ENCODE results near the gene TMEM30A.
A peak's percentile ranks its signal among the peaks of the same experiment; 100 is the strongest.

TMEM30A gene

DNA sequence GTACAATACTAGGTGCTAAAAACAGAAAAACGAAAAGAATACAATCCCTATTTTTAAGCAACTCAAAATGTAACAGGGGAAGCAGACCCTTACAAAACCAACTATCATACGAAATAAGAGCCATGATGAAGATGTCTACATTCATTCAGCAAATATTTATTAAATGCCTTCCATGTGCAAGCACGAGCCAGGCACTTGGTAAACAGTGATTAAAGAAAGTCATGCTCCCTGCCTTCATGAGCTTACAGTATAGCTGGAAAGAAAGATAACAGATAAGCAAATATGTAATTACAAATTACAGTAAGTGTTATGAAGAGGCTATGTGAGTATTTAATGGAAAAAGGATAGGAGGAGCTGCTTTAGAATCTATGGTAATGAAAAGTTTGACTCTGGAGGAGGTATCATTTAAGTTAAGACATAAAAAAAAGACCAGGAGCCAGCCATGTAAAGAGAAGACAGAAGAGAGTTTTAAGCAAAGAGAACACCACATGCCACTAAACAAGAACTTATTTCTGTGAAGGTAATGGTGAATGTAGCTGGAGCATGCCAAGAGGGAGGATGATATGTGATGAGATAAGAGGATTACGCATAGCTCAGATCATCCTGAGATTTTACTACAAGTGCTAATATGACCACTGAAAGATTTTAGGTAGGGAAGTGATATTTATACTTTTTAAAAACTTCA lies 21.7 kb downstream of the TMEM30A start:
- no peak for DNase-seq (ENCODE audit: low read depth)

DNA sequence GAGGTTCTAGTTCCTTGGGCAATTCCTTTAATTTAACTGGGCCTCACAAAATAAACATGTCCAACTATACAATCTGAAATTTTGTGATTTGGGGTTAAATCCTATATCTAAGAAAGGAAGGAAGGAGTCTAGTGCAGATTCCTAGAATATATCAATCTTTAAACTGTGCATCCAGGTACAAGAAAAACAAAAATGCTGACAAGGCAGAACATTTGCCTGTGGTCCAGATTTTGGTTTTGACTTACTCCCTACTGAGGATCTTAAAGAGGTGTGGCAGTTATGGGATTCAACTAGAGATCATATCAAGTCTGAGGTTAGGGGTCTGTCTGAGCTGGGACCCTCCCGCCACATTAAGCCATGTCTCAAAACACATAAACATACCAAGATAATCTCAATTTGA lies 23.3 kb downstream of the TMEM30A start:
- no peak for DNase-seq (ENCODE audit: low read depth)

GRCh38 chr6:75257343-75258087 lies 27.1 kb downstream of the TMEM30A start:
- DNase-seq (ENCODE audit: low read depth) = no peak

DNA sequence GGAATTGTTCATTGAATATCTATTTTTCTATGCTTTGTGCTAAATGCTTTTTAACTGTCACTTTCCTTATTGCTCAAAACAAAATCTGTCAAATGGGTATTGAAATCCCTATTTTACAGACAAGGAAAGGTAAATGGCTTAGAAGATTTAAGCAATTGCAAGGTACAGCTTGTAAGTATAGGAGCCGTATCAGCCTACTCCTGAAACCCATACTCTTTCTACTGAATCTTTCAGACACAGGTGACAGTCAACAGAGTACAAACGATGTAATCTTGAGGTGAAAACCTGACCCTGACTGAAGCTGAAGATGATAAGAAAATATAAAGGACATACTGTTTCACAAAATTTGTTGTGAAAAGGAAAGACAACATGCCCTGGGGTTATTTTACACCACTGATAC lies 34.0 kb downstream of the TMEM30A start:
- DNase-seq (ENCODE audit: low read depth) = no peak

DNA sequence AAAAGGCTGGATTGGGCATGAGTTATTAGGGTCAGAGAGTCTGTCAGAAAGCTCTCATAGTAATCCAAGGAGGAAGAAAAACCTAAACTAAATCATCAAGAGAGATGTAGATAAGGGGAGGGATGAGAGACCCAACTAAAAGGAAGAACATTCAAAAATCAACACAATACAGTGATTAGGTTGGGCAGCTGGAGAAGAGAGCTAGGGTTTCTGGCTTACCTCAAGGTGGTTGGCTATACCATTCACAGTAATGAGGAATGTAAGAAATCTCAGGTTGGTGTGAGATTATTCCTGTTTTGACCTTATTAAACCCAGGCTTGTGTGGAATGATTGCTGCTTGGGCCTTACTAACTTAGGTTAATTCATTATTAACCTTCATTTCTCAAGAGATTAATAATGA lies 34.8 kb downstream of the TMEM30A start:
- DNase-seq (ENCODE audit: low read depth) = no peak

DNA sequence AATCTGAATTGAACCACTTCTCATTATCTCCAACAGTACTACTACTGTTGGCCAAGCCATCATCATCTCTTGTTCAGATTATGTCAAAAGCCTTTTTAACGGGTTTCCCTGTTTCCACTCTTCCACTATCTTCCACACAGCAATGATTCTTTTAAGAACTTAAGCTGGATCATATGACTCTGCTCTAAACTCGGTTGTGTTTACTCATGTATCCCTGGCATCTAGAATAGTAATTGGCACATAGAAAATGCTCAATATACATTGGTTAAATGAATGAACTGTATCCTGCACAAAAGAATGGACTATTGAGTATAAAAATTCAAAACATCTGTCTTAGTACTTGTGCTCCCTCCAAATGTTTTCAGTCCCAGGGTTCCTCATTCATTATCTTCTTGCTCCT lies 38.2 kb downstream of the TMEM30A start:
- no peak for DNase-seq (ENCODE audit: low read depth)

DNA sequence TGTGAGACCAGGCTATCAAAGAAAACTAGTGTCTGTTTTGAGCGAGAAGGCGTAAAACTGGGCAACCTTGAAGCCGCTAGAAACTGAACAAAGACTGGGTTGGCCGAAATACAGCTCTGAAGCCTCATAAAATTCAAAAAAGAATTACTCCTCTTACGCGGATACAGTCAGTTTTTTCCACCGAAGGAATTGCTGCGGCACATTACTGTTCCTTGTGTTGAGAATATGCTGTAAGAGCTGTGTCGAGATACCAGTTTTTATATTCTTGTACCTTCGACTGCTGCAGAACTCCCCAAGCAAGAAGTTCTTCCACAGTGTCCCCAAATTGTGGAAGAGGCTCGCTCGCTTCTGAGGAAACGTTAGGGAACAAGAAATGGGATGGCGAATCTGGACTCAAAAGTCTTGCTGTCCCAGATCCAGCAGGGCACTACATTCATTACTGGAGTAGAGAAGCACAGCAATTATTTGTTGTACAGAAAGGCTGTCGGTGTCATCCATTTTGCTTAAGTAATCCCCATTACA lies 40.5 kb downstream of the TMEM30A start:
- no peak for DNase-seq (ENCODE audit: low read depth)

GRCh38 chr6:75243333-75244062 lies 41.1 kb downstream of the TMEM30A start, which contains the start of gene COX7A2:
COX7A2 (minus strand) TSS chr6:75243801; CDS start chr6:75243734, 67 bp downstream.
- peak; percentile 71 for DNase-seq (ENCODE audit: low read depth)

DNA sequence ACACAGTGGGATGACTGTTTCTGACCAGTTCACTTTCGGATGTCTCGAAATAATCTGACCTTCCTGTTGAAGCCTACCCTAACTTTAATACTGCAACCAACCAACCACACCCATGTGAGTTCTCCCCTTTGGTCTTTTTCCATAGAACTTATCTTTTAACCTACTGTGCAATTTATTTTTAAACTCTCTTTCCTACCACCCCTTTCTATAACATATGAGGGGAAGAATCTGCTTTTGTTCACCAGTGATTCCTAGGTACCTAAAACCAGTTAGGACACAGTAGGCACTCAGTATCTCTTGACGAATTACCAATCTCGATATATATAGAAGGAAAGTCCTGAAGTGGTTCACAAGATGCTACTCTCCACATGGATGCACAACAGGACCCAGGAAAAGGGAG lies 48.0 kb downstream of the TMEM30A start:
- DNase-seq (ENCODE audit: low read depth) = no peak

GRCh38 chr6:75235271-75235670 lies 49.3 kb downstream of the TMEM30A start:
- DNase-seq (ENCODE audit: low read depth) = no peak

GRCh38 chr6:75234126-75234865 lies 50.3 kb downstream of the TMEM30A start:
- DNase-seq (ENCODE audit: low read depth) = no peak

DNA sequence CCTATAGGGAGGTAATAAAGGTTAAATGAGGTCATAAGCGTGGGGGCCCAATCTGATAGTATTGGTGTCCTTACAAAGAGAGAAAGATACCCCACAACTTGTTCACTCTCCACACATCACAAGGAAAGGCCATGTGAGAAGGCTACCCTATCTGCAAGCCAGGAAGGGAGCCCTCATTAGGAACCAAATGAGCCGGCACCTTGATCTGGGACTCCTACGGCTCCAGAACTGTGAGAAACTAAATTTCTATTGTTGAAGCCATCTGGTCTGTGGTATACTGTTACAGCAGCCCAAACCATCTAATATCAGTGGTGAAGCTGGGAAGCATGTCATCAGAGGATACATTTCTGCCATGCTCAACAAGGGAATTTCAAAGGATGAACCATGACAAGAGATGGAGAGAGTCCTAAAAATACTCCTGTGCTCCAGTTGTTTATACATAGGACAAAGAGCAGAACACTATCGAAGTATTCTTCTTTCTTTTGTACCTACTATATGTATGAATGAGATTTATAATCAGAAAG lies 51.4 kb downstream of the TMEM30A start:
- no peak for DNase-seq (ENCODE audit: low read depth)

DNA sequence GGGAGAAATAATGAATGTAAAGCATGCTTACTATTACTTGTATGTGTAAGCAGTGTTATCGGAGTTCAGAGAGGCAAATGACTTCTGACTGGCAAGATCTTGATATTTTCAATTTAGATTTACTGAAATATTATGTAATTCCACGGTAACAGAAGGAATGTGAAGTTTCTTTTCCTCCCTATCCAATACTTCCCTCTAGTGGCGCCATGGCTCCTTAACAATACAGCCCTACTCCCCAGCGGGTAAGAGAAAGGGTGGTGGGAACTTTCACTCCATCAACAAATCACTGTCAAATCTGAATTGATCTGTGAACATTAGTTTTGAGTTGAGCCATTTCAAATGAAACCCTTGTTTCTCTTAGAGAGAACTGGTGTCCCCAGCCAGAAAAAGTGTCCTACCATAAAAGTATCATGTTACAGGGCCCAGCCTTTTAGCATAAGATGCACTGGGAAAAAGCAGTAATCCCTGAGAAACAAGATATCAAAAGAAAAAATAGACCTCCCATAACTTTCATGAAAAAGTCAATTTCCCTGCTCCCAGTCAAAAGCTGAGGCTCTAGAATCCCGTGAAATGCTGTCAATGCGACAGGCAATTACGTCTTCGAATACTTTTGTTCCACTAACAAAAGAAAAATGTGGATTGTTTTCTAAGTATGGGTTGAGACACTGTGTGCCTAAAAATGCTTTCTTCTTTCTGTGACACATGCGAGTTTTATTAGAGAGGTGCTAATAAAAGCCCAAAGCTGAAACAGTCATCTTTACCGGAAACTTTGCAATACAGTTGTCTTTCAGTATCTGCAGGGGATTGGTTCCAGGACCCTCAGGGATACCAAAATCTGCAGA lies 53.9 kb downstream of the TMEM30A start:
- no peak for DNase-seq (ENCODE audit: low read depth)

GRCh38 chr6:75224303-75224926 lies 60.2 kb downstream of the TMEM30A start:
- DNase-seq (ENCODE audit: low read depth) = no peak

GRCh38 chr6:75223428-75223827 lies 61.2 kb downstream of the TMEM30A start:
- DNase-seq (ENCODE audit: low read depth) = no peak

DNA sequence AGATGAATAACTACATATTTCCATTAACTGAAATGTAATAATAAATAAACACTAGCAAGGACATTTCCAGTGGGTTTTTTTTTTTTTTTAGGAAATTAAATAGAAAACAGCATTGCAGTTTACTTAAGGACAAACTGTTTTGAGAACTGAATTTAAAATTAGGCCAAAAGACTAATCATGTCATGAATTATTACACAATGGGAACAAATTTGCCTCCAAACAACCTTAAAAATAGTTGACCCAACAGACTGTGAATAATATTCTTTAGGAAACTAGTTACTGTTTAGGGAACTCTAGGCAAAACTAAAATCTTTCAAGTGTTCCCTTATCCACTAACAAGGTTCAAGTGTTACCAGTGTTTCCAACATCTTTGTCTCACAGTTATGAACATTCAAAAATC lies 62.3 kb downstream of the TMEM30A start:
- no peak for DNase-seq (ENCODE audit: low read depth)

DNA sequence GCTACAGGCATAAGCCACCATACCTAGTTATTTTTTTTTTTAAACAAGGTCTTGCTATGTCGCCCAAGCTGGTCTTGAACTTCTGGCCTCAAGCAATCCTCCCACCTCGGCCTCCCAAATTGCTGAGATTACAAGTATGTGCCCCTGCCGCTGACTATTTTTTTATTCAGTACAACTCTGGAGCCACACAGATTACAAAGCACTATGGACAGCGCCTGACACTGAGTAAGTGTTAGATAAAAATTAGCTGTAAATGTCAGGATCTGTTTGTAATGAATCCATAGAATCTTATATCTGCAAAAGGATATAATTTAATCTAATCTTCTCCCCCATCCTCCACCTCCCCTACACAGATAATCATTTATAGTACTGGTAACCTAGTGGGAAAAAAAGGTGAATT lies 63.5 kb downstream of the TMEM30A start:
- no peak for DNase-seq (ENCODE audit: low read depth)

DNA sequence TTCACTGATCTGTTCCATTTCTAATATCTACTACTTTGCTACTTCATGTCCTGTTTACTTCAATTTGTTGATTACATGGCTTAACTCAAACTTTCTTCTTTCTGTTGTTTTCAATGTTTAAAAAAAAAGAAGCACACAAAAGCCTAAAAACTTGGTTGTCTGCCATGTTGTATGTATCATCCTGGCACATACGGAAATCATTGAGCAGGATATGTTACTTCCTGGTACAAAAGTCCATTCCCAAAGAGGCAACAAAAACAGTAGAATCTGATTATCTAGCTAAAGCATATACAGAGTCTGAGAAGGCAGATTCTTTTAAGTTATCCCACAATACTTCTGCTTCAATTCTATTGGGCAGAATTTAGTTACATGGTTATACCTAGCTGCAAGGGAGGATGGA lies 64.2 kb downstream of the TMEM30A start:
- no peak for DNase-seq (ENCODE audit: low read depth)

DNA sequence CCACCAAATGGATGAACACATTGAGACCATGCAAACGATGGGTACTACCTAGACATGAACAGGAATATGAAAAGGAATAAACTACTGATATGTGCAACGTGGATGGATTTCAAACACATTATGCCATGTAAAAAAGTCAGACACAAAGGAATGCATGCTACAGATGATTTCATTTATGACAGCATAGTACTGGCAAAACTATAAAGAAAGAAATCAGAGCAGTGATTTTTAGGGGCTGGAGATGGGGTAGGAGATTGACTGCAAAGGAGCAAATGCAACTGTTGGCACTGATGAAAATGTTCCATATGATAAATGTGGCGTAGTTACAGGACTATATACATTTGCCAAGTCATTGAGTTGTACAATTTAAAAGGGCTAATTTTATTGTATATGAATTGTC lies 65.3 kb downstream of the TMEM30A start:
- no peak for DNase-seq (ENCODE audit: low read depth)

- DNase-seq (ENCODE audit: low read depth) = no peak
Measured at GRCh38 chr6:75217193-75217592, 67.4 kb downstream of the TMEM30A start.
